Keratinocyte (primary cell): ENCODE measurements around the gene DOCK1. TPM values are rescaled to one million over a fixed set of nuclear protein-coding genes. Genes with fewer than 3 reads are reported as not detected.

Experiments
- DNase-seq: peaks from one replicate; pipeline ENCODE4 v3.0.0-alpha.2; 2011; ENCODE audit warnings: low read depth, missing footprints, low spot score
- FAIRE-seq: peaks from 2 replicates; lab custom pipeline; 2011; peaks lifted over from hg19 to GRCh38; lab: Jason Lieb, UNC
- H2AFZ ChIP-seq: 2 replicates; pipeline ENCODE4 v1.6.0; 2012; ENCODE audit warnings: low read length, control low read depth, inconsistent platforms; ENCODE audit not compliant: control insufficient read depth
- H3K27ac ChIP-seq: 2 replicates; pipeline ENCODE4 v1.5.1; 2011; ENCODE audit warnings: low read length; ENCODE audit not compliant: control insufficient read depth, insufficient read depth
- H3K27me3 ChIP-seq: 3 replicates; pipeline ENCODE4 v1.6.0; 2011; ENCODE audit warnings: low read length; ENCODE audit not compliant: control insufficient read depth, insufficient read depth; ENCODE audit errors: extremely low read depth
- H3K36me3 ChIP-seq, 2 experiments: 2 replicates in 1 of 2; 3 replicates in 1 of 2; pipeline ENCODE4 v1.5.1; 2011; ENCODE audit warnings: low read length in 2 of 2, mild to moderate bottlenecking in 1 of 2; ENCODE audit not compliant: control insufficient read depth in 2 of 2, insufficient read depth in 2 of 2; ENCODE audit errors: extremely low read depth in 1 of 2
- H3K4me1 ChIP-seq: 3 replicates; pipeline ENCODE4 v1.5.1; 2011; ENCODE audit warnings: low read length; ENCODE audit not compliant: control insufficient read depth, insufficient read depth; ENCODE audit errors: extremely low read depth
- H3K4me2 ChIP-seq: 3 replicates; pipeline ENCODE4 v1.6.0; 2011; ENCODE audit warnings: low read depth, low read length; ENCODE audit not compliant: control insufficient read depth, insufficient read depth; ENCODE audit errors: extremely low read depth
- H3K4me3 ChIP-seq, 3 experiments: fragments of 200-600 bp in 1 of 3; sonication (generic) in 1 of 3; 2 replicates in 2 of 3; 3 replicates in 1 of 3; pipeline ENCODE4 v1.5.1; 2011 to 2016; ENCODE audit warnings: low read length in 3 of 3, mild to moderate bottlenecking in 3 of 3, control low read depth in 2 of 3, inconsistent platforms in 1 of 3, low read depth in 1 of 3, mixed read lengths in 1 of 3, mixed run types in 1 of 3, moderate library complexity in 1 of 3; ENCODE audit not compliant: control insufficient read depth in 2 of 3, insufficient read depth in 2 of 3; ENCODE audit errors: extremely low read depth in 1 of 3
- H3K79me2 ChIP-seq: 2 replicates; pipeline ENCODE4 v1.6.0; 2012; ENCODE audit warnings: low read length; ENCODE audit not compliant: control insufficient read depth, insufficient read depth
- H3K9ac ChIP-seq: 3 replicates; pipeline ENCODE4 v1.6.0; 2011; ENCODE audit warnings: low read length; ENCODE audit not compliant: control insufficient read depth, insufficient read depth; ENCODE audit errors: extremely low read depth
- H3K9me1 ChIP-seq: 3 replicates; pipeline ENCODE4 v1.6.0; 2011; ENCODE audit warnings: low read length; ENCODE audit not compliant: control insufficient read depth, insufficient read depth; ENCODE audit errors: extremely low read depth
- H3K9me3 ChIP-seq: 2 replicates; pipeline ENCODE4 v1.5.1; 2012; ENCODE audit warnings: low read depth, low read length; ENCODE audit not compliant: control insufficient read depth
- H4K20me1 ChIP-seq: 3 replicates; pipeline ENCODE4 v1.6.0; 2011; ENCODE audit warnings: low read length; ENCODE audit not compliant: control insufficient read depth, insufficient read depth; ENCODE audit errors: extremely low read depth
- EZH2 ChIP-seq: IDR thresholded peaks from one replicate; pipeline ENCODE4 v1.6.1; 2012; ENCODE audit warnings: inconsistent platforms, mild to moderate bottlenecking, low read length, moderate library complexity
- dilution Hi-C: fragments of 300-500 bp; cut with MboI; formaldehyde crosslinking; loops from one replicate; pipeline ENCODE4 v1.7.0; 2020; ENCODE audit warnings: low sequenced_read_pairs; ENCODE audit not compliant: extremely low pct_ligation_motif_present
- polyA plus RNA-seq, 5 experiments: library from polyadenylated mRNA; depleted of rRNA in 3 of 5; stranded (reverse) in 3 of 5; stranded (forward) in 1 of 5; unstranded in 1 of 5; fragments of >200 nt; gene quantifications; 1 replicate in 1 of 5; 2 replicates in 3 of 5; 3 replicates in 1 of 5; pipeline versions ENCODE4 v1.2.1 to v1.2.3, GENCODE V29; 2011 to 2012; ENCODE audit warnings: missing spikeins in 2 of 5, low read depth in 1 of 5, low replicate concordance in 1 of 5
- TF ChIP-seq, protein P1 (sequence below), 3 experiments: IDR thresholded peaks in 1 of 3; conservative IDR thresholded peaks in 1 of 3; optimal IDR thresholded peaks in 1 of 3; 2 replicates in 2 of 3; 3 replicates in 1 of 3; pipeline versions ENCODE3 to v1.5.1; 2011; ENCODE audit warnings: low read length in 3 of 3, mild to moderate bottlenecking in 3 of 3, moderate library complexity in 2 of 3, control low read depth in 1 of 3, inconsistent platforms in 1 of 3; ENCODE audit not compliant: insufficient read depth in 2 of 3; ENCODE audit errors: extremely low read depth in 1 of 3

The DOCK1 gene
- polyA plus RNA-seq, 1 donor (not counting 4 experiments of a cell fraction or from before 2014, with no cell fraction given), result 15.7 TPM

DNA sequence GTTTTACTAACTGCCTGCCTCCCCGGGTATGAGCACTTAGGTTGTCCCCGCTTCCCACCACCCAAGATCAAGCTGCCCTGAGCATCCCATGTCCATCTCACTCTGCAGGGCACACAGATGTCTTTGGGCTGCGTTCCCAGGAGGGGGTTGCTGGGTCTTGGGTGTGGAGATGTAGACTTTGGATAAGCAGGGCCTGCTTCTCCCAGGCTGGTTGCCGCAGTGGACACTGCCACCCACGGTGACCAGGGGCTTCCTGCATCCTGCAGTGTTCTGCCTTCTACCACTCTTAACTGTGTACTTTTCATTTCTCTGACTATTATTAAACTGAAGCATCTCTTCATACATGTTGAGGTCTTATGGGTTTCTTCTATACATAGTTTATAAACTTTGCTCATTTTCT, 70.0 kb downstream of the DOCK1 start:
- no peak for FAIRE-seq
- Histone ChIP-seq H3K36me3 (peaks cover 13 to 17% of the 10 kb centered on the region in 2 experiments), H3K79me2 (peaks cover 5% of the 10 kb centered on the region), H3K4me2 (no peak overlapping the region), H3K4me1 (peaks cover 6% of the 10 kb centered on the region), H3K9ac (no peak overlapping the region), H3K27ac (no peak overlapping the region), H3K27me3 (no peaks in the 10 kb centered on the region), H3K9me3 (no peaks in the 10 kb centered on the region), H3K4me3 (no peak overlapping the region), H4K20me1 (no peaks in the 10 kb centered on the region), H2AFZ (no peak overlapping the region), H3K9me1 (no peaks in the 10 kb centered on the region)
- DNase-seq, result no peak
- dilution Hi-C loops, result no loop called here
- no peak for TF ChIP-seq EZH2
- TF ChIP-seq, protein P1, sequence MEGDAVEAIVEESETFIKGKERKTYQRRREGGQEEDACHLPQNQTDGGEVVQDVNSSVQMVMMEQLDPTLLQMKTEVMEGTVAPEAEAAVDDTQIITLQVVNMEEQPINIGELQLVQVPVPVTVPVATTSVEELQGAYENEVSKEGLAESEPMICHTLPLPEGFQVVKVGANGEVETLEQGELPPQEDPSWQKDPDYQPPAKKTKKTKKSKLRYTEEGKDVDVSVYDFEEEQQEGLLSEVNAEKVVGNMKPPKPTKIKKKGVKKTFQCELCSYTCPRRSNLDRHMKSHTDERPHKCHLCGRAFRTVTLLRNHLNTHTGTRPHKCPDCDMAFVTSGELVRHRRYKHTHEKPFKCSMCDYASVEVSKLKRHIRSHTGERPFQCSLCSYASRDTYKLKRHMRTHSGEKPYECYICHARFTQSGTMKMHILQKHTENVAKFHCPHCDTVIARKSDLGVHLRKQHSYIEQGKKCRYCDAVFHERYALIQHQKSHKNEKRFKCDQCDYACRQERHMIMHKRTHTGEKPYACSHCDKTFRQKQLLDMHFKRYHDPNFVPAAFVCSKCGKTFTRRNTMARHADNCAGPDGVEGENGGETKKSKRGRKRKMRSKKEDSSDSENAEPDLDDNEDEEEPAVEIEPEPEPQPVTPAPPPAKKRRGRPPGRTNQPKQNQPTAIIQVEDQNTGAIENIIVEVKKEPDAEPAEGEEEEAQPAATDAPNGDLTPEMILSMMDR (optimal IDR thresholded peaks at IDR 0.05 in 1 of 3, IDR thresholded peaks at IDR 0.05 in 1 of 3, conservative IDR thresholded peaks at IDR 0.05 in 1 of 3; ENCODE audit: extremely low read depth in 1 of 3, insufficient read depth in 2 of 3, low read length in 3 of 3), result no peak

DNA sequence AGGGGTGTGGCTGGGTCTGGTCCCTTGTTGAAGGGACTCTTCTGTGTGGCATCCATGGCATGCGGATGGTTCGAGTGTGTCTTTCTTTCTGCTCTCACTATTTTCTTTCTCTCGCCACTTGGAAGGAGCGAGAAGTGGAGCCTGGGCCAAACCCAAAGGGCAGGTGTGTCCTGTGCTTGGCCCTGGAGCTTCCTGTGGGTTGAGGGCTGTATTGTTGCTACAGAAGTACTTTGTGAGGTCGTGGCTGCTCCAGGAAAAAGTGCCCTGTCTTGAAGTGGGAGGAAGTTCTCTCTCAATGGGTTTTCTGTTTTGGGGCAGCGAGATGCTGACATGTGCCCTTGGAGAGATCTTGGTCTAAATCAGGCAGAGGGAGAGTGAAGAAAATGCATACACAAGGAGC, 72.0 kb downstream of the DOCK1 start:
- dilution Hi-C loops, result no loop called here
- Histone ChIP-seq H3K27ac (no peak overlapping the region), H3K36me3 (peaks cover 13 to 20% of the 10 kb centered on the region in 2 experiments), H3K79me2 (no peaks in the 10 kb centered on the region), H3K4me2 (no peak overlapping the region), H3K27me3 (no peaks in the 10 kb centered on the region), H3K9me1 (no peaks in the 10 kb centered on the region), H2AFZ (no peak overlapping the region), H3K4me1 (peaks cover 6% of the 10 kb centered on the region), H3K9ac (no peak overlapping the region), H4K20me1 (no peaks in the 10 kb centered on the region), H3K9me3 (no peaks in the 10 kb centered on the region), H3K4me3 (no peak overlapping the region)
- DNase-seq (no peak), FAIRE-seq (no peak)
- no peak for TF ChIP-seq EZH2
- TF ChIP-seq, protein P1 (optimal IDR thresholded peaks at IDR 0.05 in 1 of 3, IDR thresholded peaks at IDR 0.05 in 1 of 3, conservative IDR thresholded peaks at IDR 0.05 in 1 of 3; ENCODE audit: extremely low read depth in 1 of 3, insufficient read depth in 2 of 3, low read length in 3 of 3), result no peak
